ENCODE measurements around the gene OR2T3. TPM values are rescaled to one million over a fixed set of nuclear protein-coding genes. Genes with fewer than 3 reads are reported as not detected.

The OR2T3 gene
- not detected in 5 replicates for total RNA-seq (2022; extraction: Qiagen RNA extraction)

DNA sequence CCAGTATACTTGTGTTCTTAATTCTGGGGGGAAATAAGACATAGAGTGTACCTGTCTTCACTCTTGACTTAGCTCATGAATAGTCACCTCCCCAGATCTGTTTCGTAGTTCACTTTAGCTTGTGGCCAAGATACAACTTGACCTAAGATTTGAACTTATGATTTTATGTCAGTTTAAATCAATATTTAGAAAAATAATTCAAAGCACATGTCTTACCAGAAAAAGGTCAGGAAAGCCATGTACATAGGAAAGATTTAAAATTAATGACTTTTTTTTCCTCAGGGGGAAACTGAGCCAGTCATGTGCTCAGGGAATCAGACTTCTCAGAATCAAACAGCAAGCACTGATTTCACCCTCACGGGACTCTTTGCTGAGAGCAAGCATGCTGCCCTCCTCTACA is at the start of gene OR2T3:
Gene OR2T3 (plus strand): TSS at position 301 of the 400 bp plus-strand sequence. CDS start 0 bp downstream, at position 301.

GRCh38 chr1:248445399-248445798 is 27.8 kb upstream of the OR2T3 start, which contains the start of gene OR2T2:
OR2T2 (plus strand) TSS chr1:248445637; CDS start chr1:248452798, 7,161 bp downstream.

GRCh38 chr1:248488289-248488688 is 15.1 kb downstream of the OR2T3 start, which contains the start of gene OR2T5:
OR2T5 (plus strand) TSS chr1:248488589; CDS start chr1:248488589, 0 bp downstream.

DNA sequence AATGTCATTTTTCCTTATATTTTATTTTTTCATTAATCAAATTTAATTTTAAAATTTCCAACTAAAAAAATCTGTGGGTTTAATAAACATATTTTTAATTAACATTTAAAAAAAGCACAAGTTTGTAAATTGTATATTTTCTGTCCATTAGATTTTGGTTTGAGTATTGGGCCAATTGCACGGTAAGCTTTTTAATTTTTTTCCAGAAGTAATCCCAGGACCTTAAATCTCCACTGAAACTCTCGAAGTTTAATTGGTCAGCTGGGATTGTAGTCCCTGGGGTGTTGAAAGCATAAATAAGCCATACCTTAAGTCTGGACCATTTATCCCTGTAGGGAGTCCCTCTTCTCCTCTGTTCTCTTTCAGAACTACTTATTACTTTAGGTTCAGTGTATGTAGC is 34.6 kb downstream of the OR2T3 start, which contains the start of gene OR2G6:
Gene OR2G6 (plus strand): TSS at position 301 of the 400 bp plus-strand sequence. CDS start 13,574 bp downstream, outside the sequence.

Other genes starting within 250 kb of the OR2T3 start
- gene OR2M4, start 241.9 kb upstream of the OR2T3 start, total RNA-seq (2022; extraction: Qiagen RNA extraction), result not detected in 5 replicates
- not detected in 5 replicates for gene OR2T33, start 195.4 kb upstream of the OR2T3 start, total RNA-seq (2022; extraction: Qiagen RNA extraction)
- not detected in 5 replicates for gene OR2T12, start 169.9 kb upstream of the OR2T3 start, total RNA-seq (2022; extraction: Qiagen RNA extraction)
- not detected in 5 replicates for gene OR2M7, start 148.8 kb upstream of the OR2T3 start, total RNA-seq (2022; extraction: Qiagen RNA extraction)
- not detected in 5 replicates for gene OR14C36, start 124.6 kb upstream of the OR2T3 start, total RNA-seq (2022; extraction: Qiagen RNA extraction)
- not detected in 5 replicates for gene OR2T4, start 111.7 kb upstream of the OR2T3 start, total RNA-seq (2022; extraction: Qiagen RNA extraction)
- not detected in 5 replicates for gene OR2T6, start 97.6 kb upstream of the OR2T3 start, total RNA-seq (2022; extraction: Qiagen RNA extraction)
- gene OR2T1, start 70.3 kb upstream of the OR2T3 start, total RNA-seq (2022; extraction: Qiagen RNA extraction), result not detected in 5 replicates
- not detected in 5 replicates for gene OR2T2, start 27.7 kb upstream of the OR2T3 start, total RNA-seq (2022; extraction: Qiagen RNA extraction)
- gene OR2T5, start 15.2 kb downstream of the OR2T3 start, total RNA-seq (2022; extraction: Qiagen RNA extraction), result not detected in 5 replicates
- gene OR2G6, start 34.7 kb downstream of the OR2T3 start, total RNA-seq (2022; extraction: Qiagen RNA extraction), result not detected in 5 replicates
- gene OR2T29, start 89.4 kb downstream of the OR2T3 start, total RNA-seq (2022; extraction: Qiagen RNA extraction), result not detected in 5 replicates
- gene OR2T34, start 101.4 kb downstream of the OR2T3 start, total RNA-seq (2022; extraction: Qiagen RNA extraction), result not detected in 5 replicates
- not detected in 5 replicates for gene OR2T10, start 124.3 kb downstream of the OR2T3 start, total RNA-seq (2022; extraction: Qiagen RNA extraction)
- not detected in 5 replicates for gene OR2T11, start 161.7 kb downstream of the OR2T3 start, total RNA-seq (2022; extraction: Qiagen RNA extraction)
- not detected in 5 replicates for gene OR2T35, start 171.9 kb downstream of the OR2T3 start, total RNA-seq (2022; extraction: Qiagen RNA extraction)
- gene OR2T27, start 182.2 kb downstream of the OR2T3 start, total RNA-seq (2022; extraction: Qiagen RNA extraction), result not detected in 5 replicates
- gene OR14I1, start 229.4 kb downstream of the OR2T3 start, total RNA-seq (2022; extraction: Qiagen RNA extraction), result not detected in 5 replicates

All from A549 treated with dexamethasone at 1 μM for 4 hours (cell line).